Measurements from ENCODE around the gene DOCK9. TPM values are rescaled to one million over a fixed set of nuclear protein-coding genes. Genes with fewer than 3 reads are reported as not detected.

DOCK9 gene
- total and polyA plus RNA-seq, 9 donors, result 31.0 to 75.3 (median 45.4) TPM

DNA sequence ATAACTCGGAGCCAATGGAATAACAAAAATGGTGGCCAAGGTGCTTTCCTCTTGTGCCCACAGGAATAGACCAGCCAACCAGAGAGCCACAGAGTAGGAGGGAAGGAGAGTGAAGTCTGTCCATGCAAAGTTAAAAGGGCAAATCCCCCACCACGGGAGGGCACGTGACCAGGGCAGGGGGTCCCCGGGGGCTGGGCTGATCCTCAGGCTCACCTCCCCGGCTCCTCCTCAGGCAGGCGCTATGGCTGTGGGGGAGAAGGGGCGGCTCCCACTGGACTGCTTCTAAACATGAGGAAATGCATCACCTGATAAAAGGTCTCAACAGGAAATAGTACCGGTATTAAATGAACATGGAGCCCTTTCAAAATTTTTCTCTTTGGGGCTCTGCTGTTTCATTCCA lies 152.2 kb downstream of the DOCK9 start:
- no peaks in the 10 kb centered on the region for H3K36me3 ChIP-seq
- TF ChIP-seq EP300 (IDR thresholded peaks at IDR 0.05) (no peak), POLR2A (IDR thresholded peaks at IDR 0.05) (no peak)
- intact Hi-C loops (cut with DNase I), result no loop called here

DNA sequence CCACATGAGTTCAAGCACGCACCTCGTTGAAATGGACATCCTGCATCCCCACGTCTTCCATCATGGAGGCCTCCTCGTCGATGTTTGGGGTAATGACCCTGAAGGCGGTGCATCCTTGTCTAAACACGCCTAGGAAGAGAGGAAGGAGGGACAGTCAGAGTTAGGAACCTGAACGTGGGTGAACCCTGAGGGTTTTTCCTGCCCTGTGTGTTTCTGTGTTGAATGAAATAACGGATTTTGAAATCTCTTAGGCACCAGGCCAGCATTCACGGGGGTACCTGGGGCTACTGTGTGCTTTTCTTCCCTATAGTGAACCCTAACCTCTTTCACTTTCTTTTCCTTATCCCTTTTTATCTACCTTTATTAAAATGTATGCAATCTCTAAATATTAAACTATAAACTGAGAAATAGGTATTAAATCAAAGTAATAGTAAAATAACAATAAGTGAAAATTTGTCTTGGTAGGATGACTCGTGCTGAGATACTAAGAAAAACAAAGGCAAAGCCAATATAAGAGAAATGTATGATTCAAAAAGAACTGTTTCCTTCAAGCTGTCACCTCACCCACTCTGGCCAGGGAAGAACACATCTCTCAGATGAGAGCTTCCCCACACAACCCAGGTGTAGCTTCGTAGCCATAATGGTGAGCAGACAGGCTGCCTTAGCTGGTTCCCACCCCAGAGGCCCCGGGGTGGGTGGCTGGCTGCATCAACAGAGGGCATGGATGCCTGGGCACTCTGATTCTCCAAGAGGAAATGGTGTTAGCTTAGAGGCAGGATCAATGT lies 153.3 kb downstream of the DOCK9 start:
- Histone ChIP-seq H3K27ac (no peak overlapping the region), H3K27me3 (no peaks in the 10 kb centered on the region), H3K36me3 (no peaks in the 10 kb centered on the region), H3K4me1 (ENCODE audit: insufficient read depth) (peaks cover 1% of the 10 kb centered on the region), H3K9me3 (no peaks in the 10 kb centered on the region), H3K4me3 (no peak overlapping the region)
- TF ChIP-seq, protein P1, sequence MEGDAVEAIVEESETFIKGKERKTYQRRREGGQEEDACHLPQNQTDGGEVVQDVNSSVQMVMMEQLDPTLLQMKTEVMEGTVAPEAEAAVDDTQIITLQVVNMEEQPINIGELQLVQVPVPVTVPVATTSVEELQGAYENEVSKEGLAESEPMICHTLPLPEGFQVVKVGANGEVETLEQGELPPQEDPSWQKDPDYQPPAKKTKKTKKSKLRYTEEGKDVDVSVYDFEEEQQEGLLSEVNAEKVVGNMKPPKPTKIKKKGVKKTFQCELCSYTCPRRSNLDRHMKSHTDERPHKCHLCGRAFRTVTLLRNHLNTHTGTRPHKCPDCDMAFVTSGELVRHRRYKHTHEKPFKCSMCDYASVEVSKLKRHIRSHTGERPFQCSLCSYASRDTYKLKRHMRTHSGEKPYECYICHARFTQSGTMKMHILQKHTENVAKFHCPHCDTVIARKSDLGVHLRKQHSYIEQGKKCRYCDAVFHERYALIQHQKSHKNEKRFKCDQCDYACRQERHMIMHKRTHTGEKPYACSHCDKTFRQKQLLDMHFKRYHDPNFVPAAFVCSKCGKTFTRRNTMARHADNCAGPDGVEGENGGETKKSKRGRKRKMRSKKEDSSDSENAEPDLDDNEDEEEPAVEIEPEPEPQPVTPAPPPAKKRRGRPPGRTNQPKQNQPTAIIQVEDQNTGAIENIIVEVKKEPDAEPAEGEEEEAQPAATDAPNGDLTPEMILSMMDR (IDR thresholded peaks at IDR 0.05), result no peak
- no peak for TF ChIP-seq EP300 (IDR thresholded peaks at IDR 0.05)
- no peak for TF ChIP-seq POLR2A (IDR thresholded peaks at IDR 0.05)
- 91 to 95% (median 91%) methylated on average over 13 of the region's 13 CpGs for WGBS, 3 donors
- no peak for DNase-seq
- intact Hi-C loops (cut with DNase I), result no loop called here

More for the DNA sequence above, 152.2 kb downstream of the DOCK9 start:
- WGBS, 3 donors, result 64 to 67% (median 66%) methylated on average over 8 of the region's 8 CpGs
- no peaks in the 10 kb centered on the region for H3K9me3 ChIP-seq
- no peaks in the 10 kb centered on the region for H3K27me3 ChIP-seq
- no peak for DNase-seq
- peaks cover 1% of the 10 kb centered on the region for H3K4me1 ChIP-seq (ENCODE audit: insufficient read depth)
- H3K27ac ChIP-seq, result no peak overlapping the region
- no peak overlapping the region for H3K4me3 ChIP-seq

DNA sequence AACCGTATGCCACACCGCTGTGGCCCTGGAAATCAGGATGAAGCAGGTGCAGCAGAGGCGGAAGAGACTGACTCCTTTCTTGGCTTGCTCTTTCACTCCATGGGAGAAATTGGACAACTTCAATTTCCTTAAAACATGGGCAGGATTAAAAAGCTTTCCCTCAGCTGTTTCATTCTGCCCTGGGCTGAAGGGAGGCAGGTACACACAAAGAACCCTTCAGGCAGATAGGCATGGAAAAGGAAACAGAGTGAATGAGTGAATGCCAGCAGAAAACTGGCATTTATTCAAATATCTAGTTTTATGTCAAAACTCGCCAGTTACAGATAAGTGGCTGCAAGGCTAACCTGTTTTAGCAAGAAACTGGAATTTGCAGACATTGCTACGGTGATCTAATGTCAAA lies 154.4 kb downstream of the DOCK9 start:
- Histone ChIP-seq H3K36me3 (no peaks in the 10 kb centered on the region), H3K27me3 (no peaks in the 10 kb centered on the region), H3K9me3 (no peaks in the 10 kb centered on the region), H3K27ac (no peak overlapping the region), H3K4me3 (no peak overlapping the region), H3K4me1 (ENCODE audit: insufficient read depth) (peaks cover 1% of the 10 kb centered on the region)
- DNase-seq, result no peak
- TF ChIP-seq POLR2A (IDR thresholded peaks at IDR 0.05), result no peak
- TF ChIP-seq EP300 (IDR thresholded peaks at IDR 0.05), result no peak
- TF ChIP-seq, protein P1 (IDR thresholded peaks at IDR 0.05), result no peak
- whole genome bisulfite sequencing, 3 donors, result 87 to 90% (median 88%) methylated on average over 5 of the region's 5 CpGs
- intact Hi-C loops (cut with DNase I), result no loop called here

DNA sequence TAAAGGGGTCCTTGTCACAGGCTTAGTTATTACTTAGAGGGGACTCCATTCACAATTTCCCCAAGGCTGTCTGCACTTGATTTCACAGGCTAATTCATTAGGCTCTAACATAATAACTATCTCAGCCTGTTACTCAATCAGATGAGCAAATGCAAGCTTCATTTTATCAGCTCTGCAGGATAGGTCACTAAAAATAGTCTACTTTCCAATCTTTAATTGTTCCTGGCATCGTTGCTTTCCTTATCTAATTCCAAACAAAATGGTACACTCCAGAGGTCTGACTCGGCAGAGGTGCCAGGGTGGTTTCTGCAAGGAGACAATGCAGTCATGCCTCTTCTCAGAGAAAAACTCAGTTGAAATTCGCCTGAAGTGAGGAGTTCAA lies 155.6 kb downstream of the DOCK9 start:
- no peaks in the 10 kb centered on the region for H3K27me3 ChIP-seq
- DNase-seq, result no peak
- H3K4me1 ChIP-seq (ENCODE audit: insufficient read depth), result peaks cover 1% of the 10 kb centered on the region
- no peaks in the 10 kb centered on the region for H3K36me3 ChIP-seq
- 27 to 53% (median 39%) methylated on average over 3 of the region's 3 CpGs for WGBS, 3 donors
- TF ChIP-seq POLR2A (IDR thresholded peaks at IDR 0.05) (no peak), EP300 (IDR thresholded peaks at IDR 0.05) (no peak)
- TF ChIP-seq, protein P1 (IDR thresholded peaks at IDR 0.05), result no peak
- H3K9me3 ChIP-seq, result no peaks in the 10 kb centered on the region
- H3K27ac ChIP-seq, result no peak overlapping the region
- no peak overlapping the region for H3K4me3 ChIP-seq
- intact Hi-C loops (cut with DNase I), result no loop called here

Data from ovary (tissue), 9 donors.